Measurements from ENCODE around the gene NCKIPSD.

NCKIPSD gene

DNA sequence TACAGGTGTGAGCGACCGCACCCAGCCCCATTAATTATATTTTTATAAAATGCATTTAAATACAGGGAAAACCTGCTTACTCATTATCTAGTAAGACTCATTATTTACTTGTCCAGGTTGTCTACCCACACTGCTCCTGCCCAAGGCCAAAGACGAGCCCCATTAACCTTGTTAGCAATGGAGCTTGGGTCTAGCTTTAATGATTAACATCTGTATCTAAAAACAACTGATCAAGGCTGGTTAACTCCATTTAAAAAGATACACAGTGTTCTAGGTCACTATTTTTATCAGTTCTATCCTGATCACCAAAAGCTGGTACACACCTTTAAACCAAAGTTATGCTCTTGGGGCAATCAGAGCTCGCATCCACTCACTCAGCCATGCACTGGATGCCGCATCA is 10.4 kb upstream of the NCKIPSD start:
- no peak for DNase-seq

DNA sequence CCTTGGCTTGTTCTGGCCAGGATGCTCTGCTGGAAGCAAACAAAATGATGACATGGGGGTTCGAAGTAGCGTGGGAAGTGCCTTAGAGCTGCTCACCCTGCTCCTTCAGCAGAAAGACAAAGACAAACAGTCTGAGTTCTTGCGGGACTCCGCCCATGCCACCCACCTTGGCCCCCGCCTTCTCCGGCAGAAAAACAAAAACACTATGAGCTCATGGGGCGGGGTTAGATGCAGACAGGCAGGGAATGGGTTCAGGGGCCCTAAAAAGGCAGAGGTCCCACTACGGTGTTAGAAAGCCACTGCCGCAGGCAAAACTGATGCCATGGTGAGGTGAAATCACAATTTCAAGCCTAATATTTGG is 9.7 kb upstream of the NCKIPSD start:
- DNase-seq = no peak

DNA sequence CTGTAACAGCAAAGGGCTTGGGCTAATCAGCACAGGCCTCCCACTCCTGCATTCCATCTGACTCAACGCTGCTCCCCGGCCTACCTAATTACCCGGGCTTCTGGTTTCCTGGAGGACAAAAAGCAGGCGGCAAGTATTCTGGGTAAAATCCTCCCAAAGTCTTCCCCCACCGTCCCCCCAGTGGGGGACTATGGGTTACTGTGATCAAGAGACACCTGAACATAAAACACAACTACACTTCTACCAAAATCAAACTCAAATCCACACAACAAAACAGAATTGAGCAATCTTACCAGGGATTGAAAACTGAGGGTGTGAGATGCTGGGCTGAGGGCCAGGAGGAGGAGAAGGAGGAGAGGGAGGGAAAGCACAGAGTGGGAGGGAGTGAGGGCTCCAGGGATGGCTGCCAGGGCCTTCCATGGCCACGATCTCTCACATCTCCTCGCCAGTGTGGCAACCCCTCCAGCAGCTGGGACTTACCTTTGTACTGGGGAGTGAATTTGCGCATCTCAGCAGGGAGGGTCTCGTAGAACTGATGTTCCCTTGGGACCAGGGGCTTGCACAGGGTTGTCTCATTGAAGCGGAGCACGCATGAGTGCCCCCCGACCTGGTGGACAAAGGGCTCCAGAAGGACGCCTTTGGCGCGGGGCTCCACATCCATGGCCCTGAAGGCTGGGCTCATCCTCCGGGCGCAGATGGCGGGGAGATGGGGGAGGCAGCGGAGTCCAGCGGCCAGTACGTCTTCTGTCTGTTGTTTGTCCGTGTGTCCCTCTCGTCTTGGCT is 9.1 kb upstream of the NCKIPSD start:
- no peak for DNase-seq

DNA sequence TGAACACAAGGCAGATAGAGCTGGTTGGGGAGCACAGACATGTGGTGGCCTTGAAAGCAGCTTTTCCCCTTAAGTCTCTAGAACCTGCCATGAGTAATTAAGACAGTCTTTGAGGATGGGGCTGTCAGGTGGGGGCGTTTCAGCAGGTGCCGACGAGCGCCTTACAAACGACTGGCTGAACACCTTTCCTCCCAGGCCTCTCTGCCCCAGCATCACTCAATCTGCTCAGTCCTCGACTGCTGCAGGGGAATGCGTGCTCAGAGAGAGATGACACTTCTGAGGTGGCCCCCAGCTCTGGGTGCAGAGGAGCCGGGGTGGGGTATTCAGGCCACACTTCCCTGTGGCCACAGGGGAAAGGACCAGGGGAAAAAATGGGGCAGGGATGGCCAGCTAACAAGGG is 8.1 kb upstream of the NCKIPSD start:
- DNase-seq = no peak

DNA sequence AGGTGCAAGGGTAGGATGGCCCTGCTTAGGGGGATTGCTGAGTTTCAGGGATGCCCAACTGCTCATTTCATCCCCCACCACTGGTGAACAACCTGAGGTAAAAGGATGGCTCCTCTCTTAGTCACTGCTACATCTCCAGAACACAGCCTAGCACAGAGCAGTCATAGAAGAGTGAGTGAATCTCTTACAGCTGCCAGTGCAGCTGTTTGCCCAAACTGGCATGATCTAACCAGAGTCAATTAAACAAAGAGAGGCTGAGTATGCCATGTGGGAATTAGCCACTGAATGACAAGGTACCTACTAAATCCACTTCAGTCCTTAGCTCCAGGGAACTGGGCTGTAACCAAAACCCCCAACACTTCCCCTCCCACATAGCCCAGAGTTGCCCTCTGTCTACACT is 6.8 kb upstream of the NCKIPSD start:
- no peak for DNase-seq

DNA sequence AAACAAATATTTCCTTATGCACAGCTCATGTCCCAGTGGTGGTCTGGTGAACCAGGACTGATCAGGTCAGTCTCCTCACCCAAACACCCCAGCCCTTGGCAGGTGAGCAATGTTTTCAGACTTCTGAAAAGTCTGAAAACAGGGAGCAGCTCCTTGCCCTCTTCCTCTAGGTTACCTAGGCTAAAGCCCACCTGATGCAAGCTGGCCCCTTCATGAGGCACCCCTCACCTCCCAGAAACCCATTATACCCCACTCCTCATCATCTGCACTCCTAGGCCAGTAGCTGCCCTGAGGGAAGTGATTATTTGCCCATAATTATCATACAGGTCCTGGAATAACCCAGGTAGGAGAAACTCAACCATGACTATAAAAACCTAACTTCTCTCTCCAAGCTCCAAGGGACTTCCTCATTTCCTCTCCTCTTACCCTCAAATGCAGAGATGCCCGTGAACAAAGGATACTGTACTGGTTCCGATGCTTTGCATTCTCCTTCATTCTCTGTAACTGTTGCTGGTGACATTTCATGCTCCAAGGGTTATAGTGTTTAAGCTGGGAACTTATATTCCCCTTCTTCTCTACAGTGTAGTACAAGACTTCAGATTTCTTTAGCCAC is 5.2 kb upstream of the NCKIPSD start:
- DNase-seq = no peak

DNA sequence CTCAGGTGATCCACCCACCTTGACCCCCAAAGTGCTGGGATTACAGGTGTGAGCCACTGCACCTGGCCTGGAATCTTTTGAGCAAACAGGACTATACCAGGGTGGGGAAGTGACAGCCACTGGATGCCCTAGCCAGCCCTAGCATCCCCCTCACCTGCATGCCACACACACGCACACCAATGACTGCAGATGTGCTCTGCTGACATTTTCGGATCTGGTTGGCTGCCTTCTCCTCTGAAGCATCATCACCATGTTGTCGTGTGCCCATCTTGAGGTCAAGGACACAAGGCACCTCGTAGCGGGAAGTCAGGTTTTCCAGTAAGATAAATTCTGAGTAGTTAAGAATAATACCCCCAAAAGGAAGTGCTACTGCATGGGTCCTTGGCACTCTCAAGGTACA is 3.7 kb upstream of the NCKIPSD start:
- DNase-seq = no peak

DNA sequence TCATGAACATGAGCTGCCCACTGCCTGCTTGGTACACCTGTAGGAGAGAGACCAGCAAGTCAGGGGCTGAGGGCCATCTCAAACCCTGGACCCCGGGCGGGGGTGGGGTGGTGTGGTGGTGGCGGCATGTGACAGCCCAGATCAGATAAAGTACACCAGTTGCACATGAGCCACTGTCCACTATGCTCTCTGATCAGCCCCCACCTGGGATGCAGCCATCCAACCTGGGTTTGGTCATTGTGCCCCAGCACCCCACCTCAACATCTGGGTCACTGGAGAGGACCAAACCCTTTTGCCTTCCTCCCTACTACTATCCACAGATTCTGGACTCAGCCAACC is 3.0 kb upstream of the NCKIPSD start:
- DNase-seq = no peak

DNA sequence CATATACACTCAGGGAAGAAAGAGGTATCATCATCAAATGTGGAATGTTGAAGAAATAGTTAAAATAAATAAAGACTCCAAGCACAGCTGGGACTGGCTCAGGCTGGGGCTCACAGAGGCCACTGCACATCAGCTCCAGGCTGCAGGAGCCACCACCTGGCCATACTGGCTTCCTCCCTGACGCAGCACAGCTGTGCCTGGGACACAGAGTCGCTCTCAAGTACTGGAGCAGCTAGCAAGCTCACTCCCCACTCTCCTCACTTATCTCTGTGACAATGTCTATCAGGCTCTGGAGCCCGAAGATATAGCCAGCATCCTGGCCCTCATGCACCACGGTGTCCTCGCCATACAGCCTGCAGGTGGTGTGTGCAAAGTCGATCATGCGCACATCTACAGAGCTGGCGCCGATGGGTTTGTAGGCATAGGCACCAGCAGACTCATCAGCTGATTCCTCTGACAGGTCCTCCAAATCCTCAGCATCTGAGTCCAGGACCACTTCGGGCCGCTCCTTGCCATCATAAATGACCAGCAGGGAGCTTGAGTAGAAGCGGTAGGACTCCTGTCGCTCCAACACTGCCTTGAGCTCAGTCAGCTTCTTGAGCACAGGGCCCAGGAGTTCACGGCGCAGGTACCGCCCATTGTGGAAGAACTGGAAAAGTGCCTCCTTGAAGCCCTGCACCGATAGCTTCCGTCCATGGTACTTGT is 2.5 kb upstream of the NCKIPSD start:
- no peak for DNase-seq

DNA sequence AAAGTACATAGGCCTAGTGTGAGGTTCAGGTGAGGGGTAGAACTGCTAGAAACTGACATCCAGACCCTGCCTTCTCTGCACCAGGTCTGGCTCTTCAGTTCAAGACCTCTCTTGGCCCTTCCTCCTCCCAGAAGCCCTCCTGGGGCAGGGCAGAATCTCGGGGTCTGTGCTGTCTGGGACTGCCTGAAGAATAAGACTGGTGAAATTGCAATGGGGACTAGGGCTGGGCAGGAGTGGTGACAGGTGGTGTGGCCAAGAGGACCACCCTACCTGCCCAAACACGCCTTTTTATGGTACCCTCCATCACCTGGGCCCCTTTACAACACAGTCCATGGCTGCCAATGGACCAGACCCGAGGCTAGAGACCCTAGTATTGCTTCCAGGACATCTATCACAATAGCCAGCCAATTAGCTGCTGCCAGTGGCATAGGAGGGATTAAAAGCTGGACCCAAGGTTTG is 1.5 kb upstream of the NCKIPSD start:
- no peak for DNase-seq

DNA sequence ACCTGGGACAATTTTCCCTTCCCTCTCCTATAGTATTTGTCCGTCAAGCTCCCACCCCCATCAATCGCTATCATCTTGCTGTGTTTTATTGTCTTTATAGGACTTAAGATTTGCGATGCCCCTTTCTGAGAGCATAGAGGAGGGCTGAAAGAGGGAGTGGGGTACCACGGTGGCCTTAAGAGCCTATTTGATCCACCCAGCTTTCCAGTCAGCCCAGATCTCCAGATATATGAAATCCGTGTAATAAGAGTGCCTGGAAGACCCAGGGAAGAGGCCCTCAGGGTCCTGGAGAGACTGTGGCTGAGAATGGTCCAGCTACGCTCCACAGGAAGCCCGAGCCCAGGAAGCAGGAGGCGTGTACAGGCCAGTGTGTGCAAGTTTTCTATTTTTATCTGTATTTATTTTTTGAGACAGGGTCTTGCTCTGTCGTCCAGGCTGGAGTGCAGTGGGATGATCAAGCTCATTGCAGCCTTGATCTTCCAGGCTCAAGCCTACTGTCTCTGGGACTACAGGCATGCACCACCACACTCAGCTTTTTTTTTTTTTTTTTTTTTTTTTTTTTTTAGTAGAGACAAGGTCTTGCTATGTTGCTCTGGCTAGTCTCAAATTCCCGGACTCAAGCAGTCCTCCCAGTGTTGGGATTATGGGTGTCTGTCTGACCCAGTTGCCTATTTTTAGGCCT is 964 bp upstream of the NCKIPSD start:
- DNase-seq = no peak

DNA sequence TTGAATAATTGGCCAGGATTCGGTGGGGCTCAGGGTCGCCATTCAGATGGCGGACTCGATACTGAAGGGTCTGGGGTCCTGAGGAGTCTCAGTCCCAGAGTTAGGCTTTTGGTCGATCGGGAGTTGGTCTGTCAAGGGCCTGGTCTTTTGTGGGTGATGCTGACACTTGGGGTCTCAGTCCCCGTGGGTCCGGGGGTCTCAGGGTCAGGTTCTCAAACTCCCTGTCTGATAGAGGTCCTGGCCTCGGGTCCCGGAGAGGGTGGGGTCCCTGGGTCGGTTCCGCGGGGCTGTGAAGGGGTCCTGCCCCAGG is 467 bp downstream of the NCKIPSD start:
- DNase-seq = no peak

DNA sequence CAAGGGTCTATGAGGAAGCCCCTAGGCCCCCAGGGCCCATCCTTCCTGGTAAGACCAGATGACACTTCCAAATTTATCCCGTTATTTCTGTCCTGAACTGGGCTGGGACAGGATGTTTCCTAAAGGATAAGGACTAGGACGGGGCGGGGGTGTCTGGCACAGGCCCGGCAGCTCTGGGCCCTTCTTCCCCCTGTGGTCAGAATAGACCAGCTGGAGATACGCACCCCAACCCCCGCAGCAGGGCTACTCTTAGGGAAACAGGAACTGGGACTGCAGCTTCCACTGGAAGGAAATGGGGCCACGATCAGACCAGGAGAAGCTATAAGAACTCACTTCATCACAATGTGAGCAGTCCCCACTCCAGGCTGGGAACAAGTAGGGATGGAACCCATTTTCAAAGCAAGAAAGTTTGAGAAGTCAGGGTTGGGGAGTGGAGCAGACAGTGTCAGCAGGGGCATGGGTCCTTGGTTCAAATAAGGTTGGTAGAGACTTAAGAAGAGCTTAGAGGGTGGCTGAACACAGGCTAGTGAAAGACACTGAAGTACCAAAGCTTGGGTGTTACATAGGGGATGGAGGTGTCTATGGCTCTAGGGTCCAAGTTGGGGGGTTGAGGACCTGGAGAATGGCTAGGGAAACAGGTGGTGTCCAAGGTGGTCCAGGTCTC is 1.1 kb downstream of the NCKIPSD start:
- DNase-seq = no peak

DNA sequence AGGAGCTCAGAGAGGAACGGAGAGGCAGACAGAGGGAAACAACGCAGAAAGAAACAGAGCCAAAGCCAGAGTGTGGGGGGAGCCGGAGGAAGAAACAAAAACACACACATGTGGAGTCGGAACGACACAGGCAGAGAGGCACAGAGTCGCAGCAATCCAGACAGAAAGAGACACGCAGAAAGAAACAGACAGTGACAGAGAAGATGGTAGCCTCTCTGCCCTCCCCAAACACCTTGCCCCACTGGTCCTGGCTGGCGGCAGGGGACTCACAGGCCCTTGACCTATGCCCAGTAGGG is 1.7 kb downstream of the NCKIPSD start:
- no peak for DNase-seq

DNA sequence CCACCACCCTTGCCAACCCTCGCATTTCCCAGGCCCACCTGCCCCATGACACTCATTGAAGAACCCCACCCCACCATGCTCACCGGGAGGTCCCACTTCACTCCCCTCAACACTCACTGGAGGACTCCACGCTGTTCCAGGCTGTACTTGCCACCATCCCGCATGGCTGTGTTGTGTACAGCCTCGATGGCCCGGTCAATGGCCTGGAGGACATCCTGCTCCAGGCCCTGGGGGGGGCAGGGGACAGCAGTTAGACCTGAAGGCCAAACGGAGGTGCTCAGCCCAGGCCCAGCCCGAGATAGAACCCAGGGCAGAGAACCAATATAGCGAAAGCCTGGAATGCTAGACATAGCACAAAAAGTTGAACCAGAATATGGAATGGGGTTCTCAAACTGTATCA is 2.9 kb downstream of the NCKIPSD start:
- DNase-seq = no peak

DNA sequence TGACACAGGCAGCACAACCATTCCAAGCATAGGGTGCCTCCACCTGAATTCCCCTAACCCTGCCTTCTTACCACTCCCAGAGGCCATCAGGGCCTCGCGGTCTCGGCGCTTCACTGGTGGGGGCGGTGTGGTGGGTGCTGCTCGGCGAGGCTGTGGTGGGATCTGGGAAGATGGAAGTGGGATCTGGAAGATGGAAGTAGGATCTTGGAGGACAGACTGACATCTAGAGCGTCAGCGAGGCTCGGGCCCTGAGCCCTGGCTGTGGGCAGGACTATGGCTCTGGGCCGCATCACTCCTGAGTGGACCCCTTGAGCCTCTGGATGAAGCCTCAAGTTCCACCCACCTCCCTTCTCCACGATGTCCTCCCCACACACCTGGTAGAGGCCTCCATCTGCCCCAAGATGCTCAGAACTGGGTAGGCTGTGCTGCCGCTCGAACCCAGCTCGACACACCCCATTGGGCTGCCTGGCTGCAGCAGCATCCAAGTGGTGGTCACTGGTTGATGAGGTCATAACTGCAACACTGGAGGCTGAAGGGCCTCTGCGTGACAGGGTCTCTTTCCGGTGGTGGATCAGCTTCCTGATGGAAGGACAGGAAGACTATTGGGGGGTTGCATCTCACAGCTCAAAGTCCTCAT is 3.6 kb downstream of the NCKIPSD start:
- no peak for DNase-seq

DNA sequence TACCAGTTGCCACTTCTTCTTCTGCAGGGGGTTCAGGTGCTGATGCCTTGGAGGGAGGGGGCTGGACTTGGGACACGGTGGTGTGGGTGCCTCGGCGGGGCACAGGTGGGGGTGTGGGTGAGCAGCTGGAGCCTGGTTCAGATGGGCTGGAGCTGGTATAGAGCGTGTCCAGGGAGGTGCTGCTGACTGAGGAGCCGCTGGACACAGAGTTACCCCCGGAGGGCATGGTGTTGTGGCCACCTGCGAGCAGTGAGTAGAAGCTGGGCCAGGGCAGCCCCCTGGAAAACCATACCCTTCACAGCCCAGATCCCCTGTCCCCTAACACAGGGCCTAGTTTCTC is 4.2 kb downstream of the NCKIPSD start:
- DNase-seq = no peak

DNA sequence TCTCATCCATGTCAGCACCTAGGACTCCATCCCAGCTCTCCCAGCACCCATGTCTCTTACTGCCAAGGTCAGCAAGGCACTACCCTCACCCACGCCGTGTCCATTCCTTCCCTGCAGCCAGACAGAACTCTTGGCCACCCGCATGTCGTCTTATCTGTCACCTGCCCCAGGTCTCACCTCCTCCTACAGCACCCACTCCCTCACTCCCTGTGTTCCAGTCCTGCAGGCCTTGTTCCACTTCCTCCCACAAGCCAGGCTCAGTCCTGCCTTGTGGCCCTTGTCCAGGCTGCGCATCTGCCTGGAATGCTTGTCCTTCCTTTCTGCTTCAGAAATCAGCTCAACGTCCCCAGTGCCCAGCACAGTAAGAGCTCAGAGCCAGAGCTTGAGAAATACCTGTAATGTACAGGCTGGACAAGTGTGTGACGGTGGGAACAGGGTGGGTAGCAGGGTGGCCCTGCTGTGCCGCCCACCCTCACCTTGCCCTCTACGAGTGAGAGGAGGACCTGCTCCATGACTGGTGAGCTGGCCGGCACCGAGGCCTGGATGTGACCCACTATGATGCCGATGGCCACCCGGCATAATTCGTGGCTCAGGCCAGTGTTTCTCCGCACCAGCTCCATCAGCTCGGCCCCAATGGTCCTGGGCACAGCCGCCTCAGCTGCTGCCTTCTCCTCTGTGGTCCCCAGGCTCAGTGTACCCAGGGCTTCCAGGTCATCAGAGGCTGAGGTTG is 4.7 kb downstream of the NCKIPSD start:
- DNase-seq = no peak

DNA sequence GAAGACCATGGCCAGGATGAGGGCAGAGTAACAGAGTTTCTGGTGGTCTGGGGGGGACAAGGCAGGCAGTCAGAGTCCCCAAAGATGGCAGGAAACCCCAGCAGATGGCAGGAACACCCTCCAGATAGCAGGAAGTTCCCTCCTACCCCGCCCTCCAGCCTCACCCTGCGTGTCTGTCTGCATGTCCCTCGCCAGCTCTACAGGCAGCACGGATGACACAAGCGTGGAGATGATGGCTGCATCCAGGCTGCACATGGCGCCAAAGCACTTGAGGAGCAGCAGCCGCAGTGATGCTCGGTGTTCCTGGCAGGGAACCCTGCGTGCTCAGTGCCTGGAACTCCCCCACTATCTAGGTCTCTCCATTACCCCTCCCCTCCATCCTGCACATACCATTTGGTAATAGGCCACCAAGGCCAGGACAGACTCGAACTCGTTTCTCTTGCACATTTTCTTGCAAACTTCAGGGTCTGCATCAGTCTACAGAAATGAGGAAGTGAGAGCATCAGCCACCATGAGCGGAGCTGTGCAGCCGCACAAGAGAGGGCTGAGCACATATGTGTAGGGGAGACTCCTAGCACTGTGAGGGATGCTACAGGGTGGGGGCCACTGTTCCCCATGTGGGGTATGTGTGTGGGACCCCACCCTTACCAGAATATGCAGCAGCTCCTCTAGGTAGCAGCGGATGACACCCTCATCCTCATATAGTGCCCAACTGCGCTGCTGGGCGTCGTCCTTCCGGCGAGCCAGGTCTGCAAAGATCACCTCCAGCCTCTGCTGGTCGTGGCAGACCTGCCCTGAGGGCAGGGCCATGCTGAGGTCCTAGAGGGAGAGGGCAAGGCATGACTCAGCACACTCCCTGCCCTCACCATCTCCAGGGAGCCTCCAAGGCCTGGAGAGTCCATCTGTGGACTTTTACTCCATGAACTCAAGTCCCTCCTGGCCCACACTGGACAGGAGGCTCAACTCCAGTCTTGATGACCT is 6.0 kb downstream of the NCKIPSD start:
- no peak for DNase-seq

DNA sequence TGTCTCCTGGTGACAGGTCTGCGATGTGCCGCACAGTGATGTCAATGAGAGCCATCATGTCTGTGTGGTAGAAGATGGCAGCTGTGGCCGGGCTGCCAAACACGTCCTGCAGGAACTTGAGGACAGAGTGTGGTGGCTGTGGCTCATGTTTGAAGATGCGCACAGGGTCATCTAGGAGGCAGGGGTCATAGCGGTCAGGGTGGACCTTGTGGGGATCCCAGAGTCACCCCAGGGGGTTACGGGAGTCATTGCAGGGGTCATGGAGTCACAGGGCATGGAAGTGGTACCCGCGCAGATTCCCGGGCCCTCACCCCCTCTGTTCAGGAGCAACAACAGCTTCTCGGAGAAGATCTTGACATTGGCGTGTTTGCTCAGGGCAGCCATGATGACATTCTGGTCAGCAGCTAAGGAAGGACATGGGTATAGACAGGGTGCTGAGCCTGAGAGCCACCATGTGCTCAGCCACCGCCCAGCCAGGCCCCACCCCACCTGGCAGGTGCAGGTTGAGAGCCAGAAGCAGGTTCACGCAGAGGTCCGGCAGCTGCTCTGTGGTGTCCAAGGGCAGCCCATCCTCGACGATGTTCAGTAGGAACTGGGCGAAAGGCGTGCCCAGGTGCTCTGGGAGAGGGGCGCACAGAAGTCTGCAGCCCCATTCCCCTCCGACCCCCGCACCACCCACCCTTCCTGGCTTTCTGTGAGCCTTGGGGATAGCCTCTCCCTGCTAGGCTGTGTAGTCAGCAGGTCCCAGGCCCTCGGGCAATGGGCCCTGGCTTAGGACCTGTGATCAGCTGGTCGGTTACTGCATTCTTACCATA is 6.9 kb downstream of the NCKIPSD start:
- DNase-seq = no peak
